Measurements from ENCODE around the gene SLC13A4.

- TF ChIP-seq CTCF (IDR thresholded peaks at IDR 0.05; ENCODE audit: borderline replicate concordance, extremely low read depth, low read length, poor library complexity, severe bottlenecking) (no peak), EZH2 (IDR thresholded peaks at IDR 0.05; ENCODE audit: borderline replicate concordance, low read depth, low read length, severe bottlenecking) (no peak)
Observed at GRCh38 chr7:135715673-135716072, 12.3 kb downstream of the SLC13A4 start.

All from DND-41 (cell line).